Measurements from ENCODE around the gene EYA2. TPM values are rescaled to one million over a fixed set of nuclear protein-coding genes. Genes with fewer than 3 reads are reported as not detected.

EYA2 gene
- total RNA-seq, 3 donors from 2014 or later (not counting 1 experiment from before 2014, with no cell fraction given), result 0.30 TPM; not detected in 2

- Mint-ChIP-seq H3K36me3 (no peaks in the 10 kb centered on the region), H3K4me3 (no peak overlapping the region), H3K9me3 (no peaks in the 10 kb centered on the region), H3K27ac (no peak overlapping the region), H3K27me3 (ENCODE audit: low read depth in 2 of 2) (peaks cover 0 to 8% of the 10 kb centered on the region in 2 donors), H3K4me1 (no peaks in the 10 kb centered on the region)
- H3K36me3 ChIP-seq (ENCODE audit: control insufficient read depth, insufficient read depth, low read length), result no peaks in the 10 kb centered on the region
- no peak overlapping the region for H3K4me3 ChIP-seq (ENCODE audit: low read length)
- DNase-seq, result no peak
- WGBS (ENCODE audit: insufficient coverage), result 69% methylated on average over 4 of the region's 4 CpGs
- H3K9me3 ChIP-seq (ENCODE audit: control insufficient read depth, insufficient read depth, low read length), result no peaks in the 10 kb centered on the region
- H3K27me3 ChIP-seq (ENCODE audit: control insufficient read depth, insufficient read depth, low read length), result no peaks in the 10 kb centered on the region
- H3K27ac ChIP-seq (ENCODE audit: low read length), result no peak overlapping the region
- intact Hi-C loops (cut with micrococcal nuclease), result no loop called here
- TF ChIP-seq CTCF (IDR thresholded peaks at IDR 0.05), result no peak
- H3K4me1 ChIP-seq (ENCODE audit: control insufficient read depth, insufficient read depth, low read length), result no peaks in the 10 kb centered on the region
- ATAC-seq, result no peak
Measured at GRCh38 chr20:47137231-47137870, 242.7 kb downstream of the EYA2 start.

GRCh38 chr20:47139934-47140535 lies 245.4 kb downstream of the EYA2 start:
- Histone ChIP-seq H3K4me1 (ENCODE audit: control insufficient read depth, insufficient read depth, low read length) (peaks cover 3% of the 10 kb centered on the region), H3K4me3 (ENCODE audit: low read length) (no peak overlapping the region), H3K27me3 (ENCODE audit: control insufficient read depth, insufficient read depth, low read length) (no peaks in the 10 kb centered on the region), H3K36me3 (ENCODE audit: control insufficient read depth, insufficient read depth, low read length) (no peaks in the 10 kb centered on the region), H3K9me3 (ENCODE audit: control insufficient read depth, insufficient read depth, low read length) (no peaks in the 10 kb centered on the region), H3K27ac (ENCODE audit: low read length) (no peak overlapping the region)
- DNase-seq (no peak), ATAC-seq (no peak)
- Mint-ChIP-seq H3K27me3 (ENCODE audit: low read depth in 2 of 2) (peaks cover 13 to 15% of the 10 kb centered on the region in 2 donors), H3K27ac (no peak overlapping the region), H3K4me1 (no peaks in the 10 kb centered on the region), H3K4me3 (no peak overlapping the region), H3K36me3 (no peaks in the 10 kb centered on the region), H3K9me3 (no peaks in the 10 kb centered on the region)
- 84% methylated on average over 5 of the region's 5 CpGs for WGBS (ENCODE audit: insufficient coverage)
- intact Hi-C loops (cut with micrococcal nuclease), result no loop called here
- TF ChIP-seq CTCF (IDR thresholded peaks at IDR 0.05), result no peak

GRCh38 chr20:47141350-47141921 lies 246.8 kb downstream of the EYA2 start:
- Histone ChIP-seq H3K27ac (ENCODE audit: low read length) (no peak overlapping the region), H3K4me3 (ENCODE audit: low read length) (no peak overlapping the region), H3K27me3 (ENCODE audit: control insufficient read depth, insufficient read depth, low read length) (no peaks in the 10 kb centered on the region), H3K4me1 (ENCODE audit: control insufficient read depth, insufficient read depth, low read length) (peaks cover 3% of the 10 kb centered on the region), H3K36me3 (ENCODE audit: control insufficient read depth, insufficient read depth, low read length) (no peaks in the 10 kb centered on the region), H3K9me3 (ENCODE audit: control insufficient read depth, insufficient read depth, low read length) (no peaks in the 10 kb centered on the region)
- no peak for DNase-seq
- Mint-ChIP-seq H3K36me3 (no peaks in the 10 kb centered on the region), H3K27ac (no peak overlapping the region), H3K27me3 (ENCODE audit: low read depth in 2 of 2) (peaks cover 15 to 16% of the 10 kb centered on the region in 2 donors), H3K4me3 (no peak overlapping the region), H3K4me1 (no peaks in the 10 kb centered on the region), H3K9me3 (no peaks in the 10 kb centered on the region)
- intact Hi-C loops (cut with micrococcal nuclease), result no loop called here
- 100% methylated on average over 2 of the region's 2 CpGs for WGBS (ENCODE audit: insufficient coverage)
- no peak for ATAC-seq
- TF ChIP-seq CTCF (IDR thresholded peaks at IDR 0.05), result no peak

Data from natural killer cell (primary cell).